ENCODE results near the gene KAT6B. TPM values are rescaled to one million over a fixed set of nuclear protein-coding genes. Genes with fewer than 3 reads are reported as not detected.
A peak's percentile ranks its signal among the peaks of the same experiment; 100 is the strongest.

Gene KAT6B
- total RNA-seq, 1 donor from 2014 or later, result 59.2 TPM

GRCh38 chr10:75016325-75016724 lies 189.9 kb downstream of the KAT6B start:
- peaks cover 0 to 1% of the 10 kb centered on the region in 2 donors for H3K36me3 ChIP-seq
- H3K9me3 ChIP-seq, result no peaks in the 10 kb centered on the region
- no peak for TF ChIP-seq POLR2AphosphoS5 (IDR thresholded peaks at IDR 0.05; ENCODE audit: insufficient read depth in 1 of 2, low read depth in 1 of 2)
- TF ChIP-seq, protein P1, sequence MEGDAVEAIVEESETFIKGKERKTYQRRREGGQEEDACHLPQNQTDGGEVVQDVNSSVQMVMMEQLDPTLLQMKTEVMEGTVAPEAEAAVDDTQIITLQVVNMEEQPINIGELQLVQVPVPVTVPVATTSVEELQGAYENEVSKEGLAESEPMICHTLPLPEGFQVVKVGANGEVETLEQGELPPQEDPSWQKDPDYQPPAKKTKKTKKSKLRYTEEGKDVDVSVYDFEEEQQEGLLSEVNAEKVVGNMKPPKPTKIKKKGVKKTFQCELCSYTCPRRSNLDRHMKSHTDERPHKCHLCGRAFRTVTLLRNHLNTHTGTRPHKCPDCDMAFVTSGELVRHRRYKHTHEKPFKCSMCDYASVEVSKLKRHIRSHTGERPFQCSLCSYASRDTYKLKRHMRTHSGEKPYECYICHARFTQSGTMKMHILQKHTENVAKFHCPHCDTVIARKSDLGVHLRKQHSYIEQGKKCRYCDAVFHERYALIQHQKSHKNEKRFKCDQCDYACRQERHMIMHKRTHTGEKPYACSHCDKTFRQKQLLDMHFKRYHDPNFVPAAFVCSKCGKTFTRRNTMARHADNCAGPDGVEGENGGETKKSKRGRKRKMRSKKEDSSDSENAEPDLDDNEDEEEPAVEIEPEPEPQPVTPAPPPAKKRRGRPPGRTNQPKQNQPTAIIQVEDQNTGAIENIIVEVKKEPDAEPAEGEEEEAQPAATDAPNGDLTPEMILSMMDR (IDR thresholded peaks at IDR 0.05), result no peak
- H3K27ac ChIP-seq, result no peak overlapping the region
- DNase-seq (ENCODE audit: extremely low spot score in 2 of 2), result no peak
- no peaks in the 10 kb centered on the region for H3K27me3 ChIP-seq
- H3K4me3 ChIP-seq, result no peak overlapping the region
- intact Hi-C loops (cut with DNase I), result no loop called here
- peaks cover 30% of the 10 kb centered on the region for H3K4me1 ChIP-seq

- Histone ChIP-seq H3K36me3 (peaks cover 0 to 12% of the 10 kb centered on the region in 2 donors), H3K4me3 (no peak overlapping the region), H3K27me3 (no peaks in the 10 kb centered on the region), H3K27ac (no peak overlapping the region), H3K4me1 (peaks cover 23% of the 10 kb centered on the region), H3K9me3 (no peaks in the 10 kb centered on the region)
- TF ChIP-seq POLR2AphosphoS5 (IDR thresholded peaks at IDR 0.05; ENCODE audit: insufficient read depth in 1 of 2, low read depth in 1 of 2) (no peak), POLR2A (IDR thresholded peaks at IDR 0.05) (no peak)
- TF ChIP-seq, protein P1 (IDR thresholded peaks at IDR 0.05), result no peak
- intact Hi-C loops (cut with DNase I), result no loop called here
- no peak for DNase-seq (ENCODE audit: extremely low spot score in 2 of 2)
Observed at GRCh38 chr10:75018251-75018650, 191.9 kb downstream of the KAT6B start.

- Histone ChIP-seq H3K9me3 (no peaks in the 10 kb centered on the region), H3K36me3 (peaks cover 0 to 17% of the 10 kb centered on the region in 2 donors), H3K27ac (no peak overlapping the region), H3K27me3 (no peaks in the 10 kb centered on the region), H3K4me3 (no peak overlapping the region), H3K4me1 (peaks cover 18% of the 10 kb centered on the region)
- no peak for TF ChIP-seq POLR2A (IDR thresholded peaks at IDR 0.05)
- no peak for TF ChIP-seq POLR2AphosphoS5 (IDR thresholded peaks at IDR 0.05; ENCODE audit: insufficient read depth in 1 of 2, low read depth in 1 of 2)
- TF ChIP-seq, protein P1 (IDR thresholded peaks at IDR 0.05), result no peak
- intact Hi-C loops (cut with DNase I), result no loop called here
- DNase-seq (ENCODE audit: extremely low spot score in 2 of 2), result no peak
Observed at GRCh38 chr10:75018686-75019307, 192.4 kb downstream of the KAT6B start.

GRCh38 chr10:75019370-75019769 lies 193.0 kb downstream of the KAT6B start:
- Histone ChIP-seq H3K36me3 (peaks cover 0 to 18% of the 10 kb centered on the region in 2 donors), H3K9me3 (no peaks in the 10 kb centered on the region), H3K4me1 (peaks cover 12% of the 10 kb centered on the region), H3K4me3 (no peak overlapping the region), H3K27me3 (no peaks in the 10 kb centered on the region), H3K27ac (no peak overlapping the region)
- DNase-seq (ENCODE audit: extremely low spot score in 2 of 2), result no peak
- intact Hi-C loops (cut with DNase I), result no loop called here
- no peak for TF ChIP-seq POLR2A (IDR thresholded peaks at IDR 0.05)
- TF ChIP-seq, protein P1 (IDR thresholded peaks at IDR 0.05), result peak in 2 of 3 experiments; percentile 7 to 15

GRCh38 chr10:75020168-75020567 lies 193.8 kb downstream of the KAT6B start:
- H3K36me3 ChIP-seq, result peaks cover 0 to 22% of the 10 kb centered on the region in 2 donors
- H3K27me3 ChIP-seq, result no peaks in the 10 kb centered on the region
- no peak overlapping the region for H3K27ac ChIP-seq
- H3K4me3 ChIP-seq, result no peak overlapping the region
- TF ChIP-seq POLR2AphosphoS5 (IDR thresholded peaks at IDR 0.05; ENCODE audit: insufficient read depth in 1 of 2, low read depth in 1 of 2), result no peak
- TF ChIP-seq, protein P1 (IDR thresholded peaks at IDR 0.05), result no peak
- TF ChIP-seq POLR2A (IDR thresholded peaks at IDR 0.05), result no peak
- intact Hi-C loops (cut with DNase I), result loop anchor here (10.0 kb wide), 1 partner anchor 755 kb away; no protein-coding TSS in a partner anchor
- H3K9me3 ChIP-seq, result no peaks in the 10 kb centered on the region
- H3K4me1 ChIP-seq, result peaks cover 12% of the 10 kb centered on the region
- DNase-seq (ENCODE audit: extremely low spot score in 2 of 2), result no peak

All from vagina (tissue), 2 donors.